Stimulated activated naive CD8-positive, alpha-beta T cell treated with anti-CD3 and anti-CD28 coated beads, Interleukin-15, Interleukin-2, amounts not matched to agents 100 ng/mL and 50 ng/mL, for 24 hours (primary cell): ENCODE measurements around the gene CBX7.
"Not testable (repeated sequence)": the region's sequence is repeated elsewhere in the genome, so short reads cannot be mapped to it uniquely, and the experiment has no call there.

ENCODE experiments used
- H3K27ac Mint-ChIP-seq: one replicate; pipeline ENCODE4 v1.8.0; 2021; ENCODE audit warnings: mild to moderate bottlenecking, mixed read lengths
- H3K27me3 Mint-ChIP-seq: one replicate; pipeline ENCODE4 v1.8.0; 2021; ENCODE audit warnings: mixed read lengths
- H3K36me3 Mint-ChIP-seq: one replicate; pipeline ENCODE4 v1.8.0; 2021; ENCODE audit warnings: low read depth, mixed read lengths
- H3K4me1 Mint-ChIP-seq: one replicate; pipeline ENCODE4 v1.8.0; 2021; ENCODE audit warnings: low read depth, mixed read lengths
- H3K4me3 Mint-ChIP-seq: one replicate; pipeline ENCODE4 v1.8.0; 2021; ENCODE audit warnings: mild to moderate bottlenecking, mixed read lengths
- H3K9me3 Mint-ChIP-seq: one replicate; pipeline ENCODE4 v1.8.0; 2021; ENCODE audit warnings: mixed read lengths

Gene CBX7

DNA sequence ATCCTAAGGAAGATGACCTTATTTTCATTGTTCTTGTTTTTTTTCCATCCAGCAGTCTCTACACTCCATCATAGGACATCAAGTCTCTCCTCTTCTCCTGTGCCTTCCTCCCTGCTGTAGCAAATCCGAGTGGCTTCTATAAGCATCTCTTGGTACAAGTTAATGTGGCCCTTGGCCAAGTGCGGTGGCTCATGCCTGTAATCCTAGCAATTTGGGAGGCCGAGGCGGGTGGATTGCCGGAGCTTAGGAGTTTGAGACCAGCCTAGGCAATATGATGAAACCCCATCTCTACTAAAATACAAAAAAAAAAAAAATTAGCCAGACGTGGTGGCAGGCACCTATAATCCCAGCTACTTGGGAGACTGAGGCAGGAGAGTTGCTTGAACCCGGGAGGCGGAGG, 3.6 kb upstream of the CBX7 start:
- peaks cover 12% of the 10 kb centered on the region for H3K4me1 Mint-ChIP-seq

GRCh38 chr22:39155421-39155820, 2.9 kb upstream of the CBX7 start:
- peaks cover 19% of the 10 kb centered on the region for H3K4me1 Mint-ChIP-seq
- H3K27me3 Mint-ChIP-seq = peaks cover 16% of the 10 kb centered on the region
- H3K36me3 Mint-ChIP-seq = peaks cover 6% of the 10 kb centered on the region
- no peak overlapping the region for H3K4me3 Mint-ChIP-seq
- H3K9me3 Mint-ChIP-seq = no peaks in the 10 kb centered on the region
- no peak overlapping the region for H3K27ac Mint-ChIP-seq

More for the DNA sequence above, 3.6 kb upstream of the CBX7 start:
- not testable (repeated sequence) for H3K36me3 Mint-ChIP-seq, H3K27ac Mint-ChIP-seq, H3K9me3 Mint-ChIP-seq, H3K4me3 Mint-ChIP-seq
- peaks cover 16% of the 10 kb centered on the region for H3K27me3 Mint-ChIP-seq

- Mint-ChIP-seq H3K36me3 (peaks cover 6% of the 10 kb centered on the region), H3K27me3 (peaks cover 16% of the 10 kb centered on the region), H3K9me3 (no peaks in the 10 kb centered on the region), H3K27ac (peak overlapping the region; percentile 68), H3K4me3 (peak overlapping the region; percentile 84), H3K4me1 (peaks cover 41% of the 10 kb centered on the region)
Observed at GRCh38 chr22:39153220-39153717, 789 bp upstream of the CBX7 start.

DNA sequence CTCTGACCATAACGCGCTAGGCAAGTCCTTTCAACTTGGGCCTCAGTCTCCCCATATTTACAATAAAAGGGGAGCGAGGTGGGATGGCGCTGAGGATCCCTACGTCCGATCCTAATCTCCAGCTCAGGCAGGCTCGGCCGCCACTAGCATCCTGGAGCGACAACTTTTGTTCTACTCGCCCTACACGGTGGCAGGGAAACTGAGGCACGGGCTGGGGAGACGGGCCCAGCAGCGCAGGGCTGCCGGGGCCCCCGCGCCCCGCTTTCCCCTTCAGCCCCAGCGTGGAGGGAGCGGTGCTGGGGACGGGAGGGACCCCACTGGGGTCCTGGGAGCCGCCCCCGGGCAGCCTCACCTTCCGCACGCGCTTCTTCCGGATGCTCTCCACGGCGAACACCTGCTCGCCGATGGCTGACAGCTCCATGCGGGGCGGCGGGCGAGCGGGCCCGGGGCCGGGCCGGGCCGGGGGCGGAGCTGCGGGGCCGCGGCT, 413 bp downstream of the CBX7 start:
- Mint-ChIP-seq H3K27me3 (peaks cover 16% of the 10 kb centered on the region), H3K4me1 (peaks cover 47% of the 10 kb centered on the region)

DNA sequence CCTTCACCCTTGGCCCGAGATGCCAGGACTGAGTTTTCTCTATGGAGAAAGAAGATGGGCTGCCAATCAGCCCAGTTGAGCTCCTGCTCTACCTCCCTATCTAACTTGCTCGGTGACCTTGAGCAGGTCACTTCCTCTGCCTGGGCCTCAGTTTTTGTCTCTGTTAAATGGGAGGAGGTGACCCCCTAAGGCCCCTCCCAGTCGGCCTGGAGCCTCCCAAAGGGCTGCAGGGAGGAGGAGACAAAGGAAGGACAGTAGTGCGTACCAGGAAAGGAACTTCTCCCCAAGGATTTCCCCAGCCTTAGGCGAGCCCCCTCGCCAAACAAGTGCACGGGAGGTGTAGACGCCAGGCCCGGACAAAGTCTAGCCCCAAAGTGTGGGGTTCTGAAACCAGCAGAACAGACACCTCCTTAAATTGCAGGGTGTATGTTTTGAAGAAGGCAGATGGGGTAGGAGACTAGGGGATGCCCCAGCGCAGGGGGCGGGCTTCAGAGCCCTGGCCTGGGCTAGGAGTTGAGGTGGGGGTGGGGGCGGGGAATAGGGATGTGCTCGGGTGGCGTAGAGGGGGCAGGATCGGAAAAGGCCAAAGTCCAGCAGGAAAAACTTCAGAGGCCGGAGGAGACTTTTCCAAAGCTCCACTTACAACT, 1.0 kb downstream of the CBX7 start:
- Mint-ChIP-seq H3K27ac (peak overlapping the region; percentile 31), H3K36me3 (peaks cover 10% of the 10 kb centered on the region), H3K4me1 (peaks cover 51% of the 10 kb centered on the region), H3K9me3 (no peaks in the 10 kb centered on the region), H3K4me3 (peak overlapping the region; percentile 70), H3K27me3 (peaks cover 16% of the 10 kb centered on the region)

More for the DNA sequence above, 413 bp downstream of the CBX7 start:
- H3K36me3 Mint-ChIP-seq = peaks cover 10% of the 10 kb centered on the region
- peak overlapping the region; percentile 31 for H3K27ac Mint-ChIP-seq
- peak overlapping the region; percentile 70 for H3K4me3 Mint-ChIP-seq
- H3K9me3 Mint-ChIP-seq = no peaks in the 10 kb centered on the region

DNA sequence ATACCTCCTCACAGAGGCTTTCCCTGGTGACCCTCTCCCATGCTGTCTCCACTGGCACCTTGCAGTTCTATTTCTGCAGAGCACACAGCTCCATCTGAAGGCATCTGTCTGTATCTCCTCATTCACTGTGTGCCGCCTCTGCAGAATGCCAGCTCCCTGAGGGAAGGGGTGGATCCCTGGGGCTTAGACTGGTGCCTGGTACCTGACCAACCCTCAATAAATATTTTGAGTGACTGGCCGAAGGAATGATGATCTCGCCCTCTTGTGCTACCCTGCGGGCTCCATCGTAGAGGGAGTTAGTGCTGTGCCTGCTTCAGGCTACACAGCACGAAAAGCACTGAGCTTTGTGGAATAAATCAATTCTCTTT, 1.6 kb downstream of the CBX7 start:
- Mint-ChIP-seq H3K27me3 (peaks cover 16% of the 10 kb centered on the region), H3K27ac (peak overlapping the region; percentile 31), H3K36me3 (peaks cover 10% of the 10 kb centered on the region), H3K4me3 (peak overlapping the region; percentile 70), H3K4me1 (peaks cover 57% of the 10 kb centered on the region), H3K9me3 (no peaks in the 10 kb centered on the region)

DNA sequence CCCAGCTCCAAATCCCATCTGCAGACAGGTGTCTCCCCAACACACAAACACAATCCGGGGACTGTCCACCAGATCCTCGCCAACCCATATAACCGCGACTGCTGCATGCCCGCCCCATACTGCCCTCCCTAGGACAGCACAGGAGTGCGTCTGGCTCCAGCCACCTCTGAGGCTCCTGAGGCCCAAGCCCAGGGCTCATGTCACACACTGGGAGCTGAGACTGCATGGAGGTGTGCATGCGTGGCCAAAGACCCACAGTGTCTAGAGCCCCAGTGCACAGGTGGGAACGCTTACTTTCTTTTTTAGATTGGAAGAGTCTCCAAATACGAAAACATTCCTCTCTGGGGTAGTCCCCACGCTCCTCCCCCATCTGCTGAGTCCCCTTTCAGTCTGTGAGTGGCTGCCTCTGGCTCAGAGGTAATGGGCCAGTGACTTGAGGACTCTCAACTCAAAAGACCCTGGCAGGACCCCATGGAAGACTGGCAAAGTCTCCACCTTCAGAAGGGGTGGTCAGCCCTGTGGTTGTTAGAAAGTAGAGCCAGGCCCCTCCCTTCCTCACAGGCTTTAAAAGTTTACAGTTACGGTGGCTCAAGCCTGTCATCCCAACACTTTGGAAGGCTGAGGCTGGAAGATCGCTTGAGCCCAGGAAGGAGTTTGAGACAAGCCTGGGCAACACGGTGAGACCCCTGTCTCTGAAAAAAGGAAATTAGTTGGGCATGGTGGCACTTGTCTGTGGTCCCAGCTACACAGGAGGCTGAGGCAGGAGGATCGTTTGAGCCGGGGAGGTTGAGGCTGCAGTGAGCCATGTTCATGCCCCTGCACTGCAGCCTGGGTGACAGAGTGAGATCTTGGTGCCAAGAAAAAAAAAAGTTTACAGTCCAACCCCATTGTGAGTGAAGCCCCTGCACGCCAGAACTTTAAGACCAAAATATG, 2.3 kb downstream of the CBX7 start:
- Mint-ChIP-seq H3K27ac (peak overlapping the region; percentile 31), H3K9me3 (no peaks in the 10 kb centered on the region), H3K4me3 (peak overlapping the region; percentile 70), H3K4me1 (peaks cover 58% of the 10 kb centered on the region), H3K36me3 (peaks cover 10% of the 10 kb centered on the region), H3K27me3 (peaks cover 13% of the 10 kb centered on the region)

GRCh38 chr22:39148727-39149535, 3.5 kb downstream of the CBX7 start:
- Mint-ChIP-seq H3K4me1 (peaks cover 66% of the 10 kb centered on the region), H3K4me3 (no peak overlapping the region)

GRCh38 chr22:39148026-39148726, 4.3 kb downstream of the CBX7 start:
- H3K4me3 Mint-ChIP-seq = no peak overlapping the region
- H3K4me1 Mint-ChIP-seq = peaks cover 63% of the 10 kb centered on the region

More at GRCh38 chr22:39148727-39149535, 3.5 kb downstream of the CBX7 start:
- H3K27ac Mint-ChIP-seq = peak overlapping the region; percentile 67
- peaks cover 6% of the 10 kb centered on the region for H3K27me3 Mint-ChIP-seq
- H3K9me3 Mint-ChIP-seq = no peaks in the 10 kb centered on the region
- H3K36me3 Mint-ChIP-seq = peaks cover 10% of the 10 kb centered on the region

GRCh38 chr22:39147335-39148025, 5.0 kb downstream of the CBX7 start:
- peaks cover 10% of the 10 kb centered on the region for H3K36me3 Mint-ChIP-seq
- peak overlapping the region; percentile 36 for H3K27ac Mint-ChIP-seq
- peaks cover 63% of the 10 kb centered on the region for H3K4me1 Mint-ChIP-seq
- no peak overlapping the region for H3K4me3 Mint-ChIP-seq
- no peaks in the 10 kb centered on the region for H3K27me3 Mint-ChIP-seq
- H3K9me3 Mint-ChIP-seq = no peaks in the 10 kb centered on the region

More at GRCh38 chr22:39148026-39148726, 4.3 kb downstream of the CBX7 start:
- no peaks in the 10 kb centered on the region for H3K9me3 Mint-ChIP-seq
- H3K27ac Mint-ChIP-seq = peak overlapping the region; percentile 67
- no peaks in the 10 kb centered on the region for H3K27me3 Mint-ChIP-seq
- peaks cover 10% of the 10 kb centered on the region for H3K36me3 Mint-ChIP-seq

DNA sequence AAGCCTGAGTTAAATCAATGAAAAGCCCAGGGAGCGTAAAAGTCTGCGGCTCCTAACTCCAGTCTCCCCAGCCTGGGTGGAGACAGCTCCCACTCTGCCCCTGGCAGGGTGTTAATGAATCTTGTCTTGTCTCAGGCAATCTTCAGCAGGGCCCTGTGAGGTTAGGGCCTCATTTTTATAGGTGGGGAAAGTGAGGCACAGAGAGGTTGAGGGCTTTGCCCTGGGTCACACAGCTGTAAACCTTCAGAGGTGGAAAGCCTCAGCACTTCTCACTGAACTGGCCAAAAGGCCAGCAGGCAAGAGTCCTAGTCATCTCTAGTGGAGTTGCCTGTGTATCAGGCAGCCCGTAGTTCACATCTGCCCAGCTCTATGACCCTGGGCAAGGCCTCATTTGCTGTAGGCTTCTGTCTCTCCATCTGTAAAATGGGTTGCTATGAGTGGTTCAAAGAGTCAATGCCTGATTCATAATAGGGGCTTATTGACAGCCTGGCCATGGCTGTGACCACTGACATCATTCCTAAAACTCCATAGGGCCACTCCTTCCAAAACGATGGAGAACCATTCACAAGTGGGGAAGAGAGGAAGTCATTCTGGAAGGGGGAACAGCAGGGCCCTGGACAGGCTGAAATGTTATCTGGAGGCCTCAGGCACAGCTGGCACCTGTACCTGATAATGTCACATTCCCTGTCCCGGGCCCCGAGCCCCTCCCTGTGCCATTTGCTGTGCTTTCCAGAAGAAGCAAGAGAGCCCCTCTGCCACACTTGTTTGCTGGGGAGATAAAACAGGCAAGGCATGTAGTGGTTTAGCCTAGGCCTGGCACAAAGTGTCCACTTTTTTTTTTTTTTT, 6.0 kb downstream of the CBX7 start:
- Mint-ChIP-seq H3K36me3 (peaks cover 10% of the 10 kb centered on the region), H3K4me3 (peak overlapping the region; percentile 74), H3K9me3 (no peaks in the 10 kb centered on the region), H3K27ac (peak overlapping the region; percentile 76), H3K27me3 (no peaks in the 10 kb centered on the region), H3K4me1 (peaks cover 61% of the 10 kb centered on the region)

- H3K9me3 Mint-ChIP-seq = no peaks in the 10 kb centered on the region
- no peaks in the 10 kb centered on the region for H3K27me3 Mint-ChIP-seq
- H3K4me1 Mint-ChIP-seq = peaks cover 39% of the 10 kb centered on the region
- peaks cover 4% of the 10 kb centered on the region for H3K36me3 Mint-ChIP-seq
- H3K4me3 Mint-ChIP-seq = peak overlapping the region; percentile 97
- H3K27ac Mint-ChIP-seq = peak overlapping the region; percentile 95
Observed at GRCh38 chr22:39144101-39144767, 8.2 kb downstream of the CBX7 start.
